GM12873 (cell line): ENCODE measurements around the gene PFKL.

Experiments
- TF ChIP-seq, protein P1 (sequence below): IDR thresholded peaks from 2 replicates; pipeline ENCODE4 v1.5.1; 2012; ENCODE audit warnings: low read depth, mild to moderate bottlenecking, moderate library complexity, low read length, control low read depth; ENCODE audit not compliant: insufficient read depth; ENCODE audit errors: missing control alignments

The PFKL gene

DNA sequence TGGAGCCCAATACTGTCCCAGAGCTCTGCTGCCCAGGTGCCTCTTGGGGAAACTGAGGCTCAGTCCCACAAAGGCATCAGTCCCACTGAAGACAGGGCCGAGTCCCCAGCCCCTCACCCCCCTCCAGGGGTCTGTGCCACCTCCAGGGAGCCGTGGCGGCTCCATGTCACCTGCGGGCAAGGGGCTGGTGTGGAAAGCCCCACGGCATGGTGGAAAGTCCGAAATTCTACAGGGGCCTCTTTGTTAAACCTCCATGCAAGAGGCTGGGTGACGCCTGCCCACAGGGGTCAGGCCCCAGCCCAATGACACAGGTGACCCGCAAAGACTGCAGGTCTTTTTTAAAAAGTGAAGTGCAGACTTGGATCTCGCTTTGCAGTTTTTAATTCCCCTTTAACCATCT is 17.5 kb upstream of the PFKL start:
- TF ChIP-seq, protein P1, sequence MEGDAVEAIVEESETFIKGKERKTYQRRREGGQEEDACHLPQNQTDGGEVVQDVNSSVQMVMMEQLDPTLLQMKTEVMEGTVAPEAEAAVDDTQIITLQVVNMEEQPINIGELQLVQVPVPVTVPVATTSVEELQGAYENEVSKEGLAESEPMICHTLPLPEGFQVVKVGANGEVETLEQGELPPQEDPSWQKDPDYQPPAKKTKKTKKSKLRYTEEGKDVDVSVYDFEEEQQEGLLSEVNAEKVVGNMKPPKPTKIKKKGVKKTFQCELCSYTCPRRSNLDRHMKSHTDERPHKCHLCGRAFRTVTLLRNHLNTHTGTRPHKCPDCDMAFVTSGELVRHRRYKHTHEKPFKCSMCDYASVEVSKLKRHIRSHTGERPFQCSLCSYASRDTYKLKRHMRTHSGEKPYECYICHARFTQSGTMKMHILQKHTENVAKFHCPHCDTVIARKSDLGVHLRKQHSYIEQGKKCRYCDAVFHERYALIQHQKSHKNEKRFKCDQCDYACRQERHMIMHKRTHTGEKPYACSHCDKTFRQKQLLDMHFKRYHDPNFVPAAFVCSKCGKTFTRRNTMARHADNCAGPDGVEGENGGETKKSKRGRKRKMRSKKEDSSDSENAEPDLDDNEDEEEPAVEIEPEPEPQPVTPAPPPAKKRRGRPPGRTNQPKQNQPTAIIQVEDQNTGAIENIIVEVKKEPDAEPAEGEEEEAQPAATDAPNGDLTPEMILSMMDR = no peak

GRCh38 chr21:44283948-44284347 is 15.9 kb upstream of the PFKL start:
- TF ChIP-seq, protein P1 = no peak

- TF ChIP-seq, protein P1 = no peak
Measured at GRCh38 chr21:44285138-44285992, 14.5 kb upstream of the PFKL start, which contains the start of gene AIRE. TSS of gene AIRE (plus strand) at chr21:44285876. CDS start at chr21:44286007, 131 bp downstream.

- TF ChIP-seq, protein P1 = no peak
Measured at GRCh38 chr21:44286086-44286715, 13.7 kb upstream of the PFKL start.

GRCh38 chr21:44286716-44287632 is 12.9 kb upstream of the PFKL start:
- TF ChIP-seq, protein P1 = no peak

DNA sequence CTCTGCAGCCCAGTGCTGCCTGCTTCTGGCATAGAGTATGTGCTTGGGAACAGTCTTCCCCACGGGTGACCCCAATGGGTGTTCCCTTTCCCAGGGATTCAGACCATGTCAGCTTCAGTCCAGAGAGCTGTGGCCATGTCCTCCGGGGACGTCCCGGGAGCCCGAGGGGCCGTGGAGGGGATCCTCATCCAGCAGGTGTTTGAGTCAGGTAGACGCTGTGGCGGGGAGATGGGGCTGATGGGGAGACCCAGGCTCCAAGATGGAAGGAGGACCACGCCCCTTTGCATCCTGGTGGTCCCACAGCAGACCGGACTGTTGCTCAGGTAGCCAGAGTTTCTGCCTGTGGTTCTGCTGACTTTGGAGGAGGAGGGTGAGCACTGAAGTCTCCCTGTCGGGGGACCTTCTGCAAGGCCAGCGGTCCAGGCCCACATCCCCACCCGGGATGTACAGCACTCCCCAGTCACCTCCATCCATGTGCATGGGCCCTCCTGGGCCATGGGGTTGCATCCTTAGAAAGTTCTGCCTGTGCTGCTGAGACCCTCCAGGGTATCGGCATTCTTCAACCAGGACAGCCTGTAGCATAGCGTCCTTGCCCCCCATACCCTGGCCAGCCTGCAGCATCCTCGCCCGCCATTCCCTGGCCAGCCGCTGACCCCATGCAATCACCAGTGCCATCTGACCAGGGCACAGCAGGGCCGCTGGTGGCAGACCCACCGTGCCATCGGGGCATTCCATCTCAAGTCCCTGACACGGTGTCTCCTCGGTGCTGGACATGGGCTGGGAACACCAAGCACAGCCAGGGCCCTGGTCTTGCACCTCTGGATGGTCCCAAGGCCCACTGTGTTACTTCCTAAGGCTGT is 11.4 kb upstream of the PFKL start:
- TF ChIP-seq, protein P1 = no peak
